Measurements from ENCODE around the gene RAB4A. TPM values are rescaled to one million over a fixed set of nuclear protein-coding genes. Genes with fewer than 3 reads are reported as not detected.

RAB4A gene
- total and polyA plus RNA-seq, 10 of the 15 experiments (the other 5 are each of a cell fraction or from before 2014, with no cell fraction given): 4.0 to 35.8 (median 17.7) TPM

DNA sequence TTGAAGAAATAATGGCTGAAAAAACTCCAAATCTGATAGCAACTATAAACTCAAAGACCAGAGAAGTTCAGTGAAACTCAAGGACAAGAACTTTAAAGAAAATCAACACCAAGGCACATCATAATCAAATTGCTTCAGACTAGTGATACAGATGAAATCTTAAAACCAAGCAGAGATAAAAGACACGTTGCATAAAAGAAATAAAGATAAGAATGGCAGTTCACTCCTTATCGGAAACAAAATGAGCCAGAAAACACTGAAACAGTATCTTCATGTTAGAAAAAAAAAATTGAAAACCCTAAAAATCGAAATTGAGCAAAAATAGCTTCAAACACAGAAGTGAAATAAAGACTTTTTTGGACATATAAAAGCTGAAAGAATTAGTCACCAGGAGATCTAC lies 4.6 kb upstream of the RAB4A start (continued):
- no peak for TF ChIP-seq PRDM15 (CRISPR knock-in tag; IDR thresholded peaks at IDR 0.05)
- TF ChIP-seq MEF2A (IDR thresholded peaks at IDR 0.05; ENCODE audit: insufficient read depth, low read depth, low read length): no peak
- no peak for TF ChIP-seq POLR2AphosphoS2 (IDR thresholded peaks at IDR 0.05; ENCODE audit: low read depth, low read length)
- TF ChIP-seq NBN (IDR thresholded peaks at IDR 0.05): no peak
- no peak for TF ChIP-seq ZNF217 (IDR thresholded peaks at IDR 0.05)
- TF ChIP-seq GABPA (IDR thresholded peaks at IDR 0.05; ENCODE audit: low read depth): no peak

- no peak for TF ChIP-seq SREBF1 (IDR thresholded peaks at IDR 0.05; ENCODE audit: low read length)
- no peak for TF ChIP-seq PBX3 (IDR thresholded peaks at IDR 0.05; ENCODE audit: insufficient replicate concordance, low read depth, low read length)
- TF ChIP-seq RAD51 (IDR thresholded peaks at IDR 0.05): no peak
- TF ChIP-seq SMAD5 (IDR thresholded peaks at IDR 0.05; ENCODE audit: low read depth): no peak
- no peak for TF ChIP-seq ZNF622 (IDR thresholded peaks at IDR 0.05)
- no peak for TF ChIP-seq USF2 (IDR thresholded peaks at IDR 0.05; ENCODE audit: borderline replicate concordance, low read depth, low read length)
- no peak for TF ChIP-seq SMARCA5 (IDR thresholded peaks at IDR 0.05)
- no peak overlapping the region for H3K9ac ChIP-seq (ENCODE audit: control insufficient read depth, insufficient read depth, low read length)
- H3K36me3 ChIP-seq (ENCODE audit: control insufficient read depth in 2 of 2, insufficient read depth in 2 of 2, low read length in 1 of 2): no peaks in the 10 kb centered on the region
- H3K4me1 ChIP-seq (ENCODE audit: control insufficient read depth, insufficient read depth, low read length): no peaks in the 10 kb centered on the region
- BruUV-seq (replicated peaks): no TSS peak
- no peak overlapping the region for H3K27ac ChIP-seq (ENCODE audit: control insufficient read depth, insufficient read depth)
- SMC1A ChIA-PET (ENCODE audit: uncharacterized antibody, unreplicated experiment): interaction anchor here (0.7 kb wide), 1 partner anchor 357 kb away, joined by 3 read pairs; no protein-coding TSS in a partner anchor
- intact Hi-C loops (cut with micrococcal nuclease; ENCODE audit: unreplicated experiment): no loop called here
- no peaks in the 10 kb centered on the region for H4K20me1 ChIP-seq (ENCODE audit: control insufficient read depth, insufficient read depth)
- H3K4me3 ChIP-seq: no peak overlapping the region
- RAD21 ChIA-PET (ENCODE audit: unreplicated experiment): no interaction called here
- H3K9me3 ChIP-seq (replicated peaks; ENCODE audit: control insufficient read depth, insufficient read depth, low read length): no peaks in the 10 kb centered on the region; the same call in 1 of the 3 replicates
- H2AFZ ChIP-seq (ENCODE audit: control insufficient read depth, low read depth, low read length): no peak overlapping the region
- CTCF ChIA-PET: interaction anchor here (1.7 kb wide), 1 partner anchor 214 kb away, joined by 6 read pairs; no protein-coding TSS in a partner anchor
- H3K27me3 ChIP-seq (replicated peaks in 1 of 2; ENCODE audit: control insufficient read depth in 2 of 2, insufficient read depth in 2 of 2, low read length in 1 of 2): no peaks in the 10 kb centered on the region
- in situ Hi-C loops (cut with MboI): no loop called here
- H3K4me2 ChIP-seq (ENCODE audit: control insufficient read depth, insufficient read depth): no peak overlapping the region
- FAIRE-seq (no peak), DNase-seq (ENCODE audit: low read depth, low spot score) (no peak), ATAC-seq (no peak)
- POLR2A ChIA-PET: interaction anchor here (0.6 kb wide), 1 partner anchor 205 kb away, joined by 5 read pairs; no protein-coding TSS in a partner anchor
- H3K79me2 ChIP-seq (ENCODE audit: control insufficient read depth, insufficient read depth, low read length): peaks cover 2% of the 10 kb centered on the region
- WGBS (ENCODE audit: insufficient coverage, insufficient replicate concordance, low lambda C conversion rate, missing lambda C conversion rate): 0% methylated on average over 2 of the region's 2 CpGs
Measured at GRCh38 chr1:229266832-229267500, 3.9 kb upstream of the RAB4A start.
